ENCODE results near the gene IKZF1. TPM values are rescaled to one million over a fixed set of nuclear protein-coding genes. Genes with fewer than 3 reads are reported as not detected.

IKZF1 gene
- total RNA-seq, 2 donors from 2014 or later = 208 to 327 TPM

DNA sequence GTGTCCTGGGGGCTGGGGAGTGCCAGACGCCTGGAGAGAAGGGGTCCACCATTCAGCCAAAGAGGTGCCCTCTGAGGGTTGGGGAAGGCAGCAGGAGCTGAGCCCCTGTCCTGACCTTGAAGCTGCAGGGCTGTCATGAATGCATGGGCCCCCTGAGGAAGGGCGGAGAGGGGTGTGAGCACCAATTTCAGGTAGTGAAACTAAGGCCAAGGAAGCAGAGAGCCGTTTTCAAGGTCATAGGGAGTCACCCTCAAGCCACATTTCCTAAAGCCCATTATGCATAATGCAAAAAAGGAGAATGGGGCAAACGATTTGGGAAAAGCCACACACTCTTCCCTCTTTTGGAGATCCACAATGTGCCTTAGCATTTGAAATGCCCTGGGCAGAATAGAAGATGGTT is 108.5 kb downstream of the IKZF1 start:
- DNase-seq (ENCODE audit: low spot score in 2 of 2) = no peak
- peak overlapping the region in 1 of 2 donors; percentile 50 for H3K27ac Mint-ChIP-seq
- peak in 1 of 2 donors; percentile 6 for ATAC-seq
- no peaks in the 10 kb centered on the region for H3K9me3 Mint-ChIP-seq
- H3K36me3 Mint-ChIP-seq = peaks cover 0 to 5% of the 10 kb centered on the region in 2 donors

DNA sequence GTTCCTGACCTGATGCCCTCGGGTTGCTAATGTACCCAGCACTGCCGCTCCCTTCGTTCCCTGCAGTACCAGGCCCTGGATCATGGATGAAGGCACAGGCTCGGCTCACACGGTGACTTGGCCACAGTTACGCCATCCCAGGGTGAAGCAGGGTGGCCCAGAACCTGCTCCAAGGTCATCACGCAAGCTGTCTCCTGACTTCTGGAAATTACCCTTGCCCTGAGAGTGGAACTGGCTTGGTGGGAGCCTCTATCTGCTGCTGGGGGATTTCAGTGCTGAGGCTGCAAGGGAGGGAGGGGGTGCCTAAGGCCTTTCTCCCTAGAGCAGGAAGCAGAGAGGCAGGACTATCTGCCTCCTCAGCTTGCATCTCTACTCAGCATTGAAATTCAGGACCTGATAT is 109.0 kb downstream of the IKZF1 start:
- peaks cover 0 to 5% of the 10 kb centered on the region in 2 donors for H3K36me3 Mint-ChIP-seq
- ATAC-seq (no peak), DNase-seq (ENCODE audit: low spot score in 2 of 2) (no peak)
- no peaks in the 10 kb centered on the region for H3K9me3 Mint-ChIP-seq
- no peak overlapping the region for H3K27ac Mint-ChIP-seq

DNA sequence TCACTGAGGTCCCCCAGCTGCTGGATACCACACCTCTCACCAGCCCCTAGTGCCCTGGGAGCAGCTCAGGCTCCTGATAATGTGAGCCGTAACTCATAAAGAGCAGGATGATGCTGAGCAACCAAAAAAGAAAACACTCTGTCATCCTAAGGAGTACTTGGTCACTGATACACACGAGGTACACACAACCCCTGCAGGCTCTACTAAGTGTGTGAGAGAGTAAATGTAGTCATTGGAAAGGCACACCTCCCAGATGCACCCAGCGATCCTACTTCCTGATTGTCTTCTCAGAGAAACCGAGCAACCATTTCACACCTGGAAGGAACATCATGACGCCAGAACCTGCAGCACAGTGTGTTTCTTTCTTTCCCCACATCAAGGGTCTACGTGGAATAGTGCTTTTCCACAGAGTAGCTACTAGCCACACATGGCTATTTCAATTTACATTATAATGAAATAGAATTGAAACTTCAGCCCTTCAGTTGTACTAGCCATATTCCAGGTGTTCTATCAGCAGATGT is 111.4 kb downstream of the IKZF1 start:
- ATAC-seq (peak; percentile 28 to 47), DNase-seq (ENCODE audit: low spot score in 2 of 2) (no peak)
- H3K27ac Mint-ChIP-seq = peak overlapping the region; percentile 4 to 79
- H3K9me3 Mint-ChIP-seq = no peaks in the 10 kb centered on the region
- peaks cover 0 to 5% of the 10 kb centered on the region in 2 donors for H3K36me3 Mint-ChIP-seq

DNA sequence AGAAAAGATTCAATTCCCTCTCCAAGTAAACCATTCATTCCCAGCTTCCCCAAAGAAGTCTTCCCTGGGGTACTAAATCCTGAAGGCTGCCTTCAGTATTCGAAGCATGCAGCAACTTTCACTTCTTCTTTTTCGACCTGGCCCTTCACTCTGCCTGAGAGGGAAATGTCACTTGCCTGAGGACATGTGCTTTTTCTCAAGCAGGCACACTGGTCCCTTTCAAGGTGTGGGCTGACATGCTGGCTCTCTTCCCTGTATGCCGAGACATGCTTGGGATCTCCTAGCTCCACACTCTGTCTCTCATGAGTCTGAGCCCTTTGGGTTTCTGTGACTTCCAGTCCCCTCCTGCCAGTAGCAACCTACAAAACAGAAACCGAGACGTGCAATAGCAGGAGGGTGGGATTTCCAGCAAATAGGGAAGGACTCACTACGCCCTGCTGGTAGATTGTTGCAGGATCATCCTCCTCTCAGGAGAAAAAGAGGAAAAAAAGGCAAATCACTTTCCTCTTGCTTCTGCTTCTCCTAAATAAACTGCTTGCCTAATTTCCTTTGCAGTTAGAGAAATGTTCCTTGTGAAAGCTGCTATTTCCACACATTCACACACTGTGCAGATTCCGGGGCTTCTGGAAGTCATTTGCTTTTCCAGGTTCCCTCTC is 112.1 kb downstream of the IKZF1 start:
- ATAC-seq (no peak), DNase-seq (ENCODE audit: low spot score in 2 of 2) (no peak)
- peak overlapping the region in 1 of 2 donors; percentile 79 for H3K27ac Mint-ChIP-seq
- H3K36me3 Mint-ChIP-seq = peaks cover 0 to 5% of the 10 kb centered on the region in 2 donors
- no peaks in the 10 kb centered on the region for H3K9me3 Mint-ChIP-seq

DNA sequence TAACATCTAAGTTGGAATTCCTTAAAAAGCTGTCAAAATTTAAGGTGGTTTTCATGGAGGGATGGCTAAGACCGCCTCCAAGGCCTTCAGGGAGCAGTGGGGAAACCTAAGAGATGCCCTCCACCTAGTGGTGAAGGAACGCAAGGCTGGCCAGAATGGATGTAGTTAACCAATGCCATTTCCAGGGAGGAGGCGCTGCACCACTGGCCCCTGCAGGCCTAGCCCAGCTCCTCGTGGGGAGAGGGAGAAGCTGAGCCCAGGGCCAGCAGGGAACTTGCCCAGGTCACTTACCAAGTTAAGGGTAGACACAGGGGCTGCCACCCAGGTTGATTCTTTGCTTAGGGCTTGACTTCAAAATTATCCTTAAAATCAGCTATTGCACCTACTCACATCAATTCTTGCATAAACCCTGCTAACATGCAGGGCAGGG is 113.6 kb downstream of the IKZF1 start:
- peak; percentile 80 to 98 for ATAC-seq
- peaks cover 0 to 5% of the 10 kb centered on the region in 2 donors for H3K36me3 Mint-ChIP-seq
- H3K27ac Mint-ChIP-seq = no peak overlapping the region
- peak; percentile 75 to 77 for DNase-seq (ENCODE audit: low spot score in 2 of 2)
- H3K9me3 Mint-ChIP-seq = no peaks in the 10 kb centered on the region

- H3K36me3 Mint-ChIP-seq = peaks cover 0 to 5% of the 10 kb centered on the region in 2 donors
- H3K9me3 Mint-ChIP-seq = no peaks in the 10 kb centered on the region
- no peak for DNase-seq (ENCODE audit: low spot score in 2 of 2)
- ATAC-seq = peak in 1 of 2 donors; percentile 12
- H3K27ac Mint-ChIP-seq = no peak overlapping the region
Measured at GRCh38 chr7:50418526-50419290, 114.2 kb downstream of the IKZF1 start.

GRCh38 chr7:50421043-50421442 is 116.5 kb downstream of the IKZF1 start:
- ATAC-seq = no peak

DNA sequence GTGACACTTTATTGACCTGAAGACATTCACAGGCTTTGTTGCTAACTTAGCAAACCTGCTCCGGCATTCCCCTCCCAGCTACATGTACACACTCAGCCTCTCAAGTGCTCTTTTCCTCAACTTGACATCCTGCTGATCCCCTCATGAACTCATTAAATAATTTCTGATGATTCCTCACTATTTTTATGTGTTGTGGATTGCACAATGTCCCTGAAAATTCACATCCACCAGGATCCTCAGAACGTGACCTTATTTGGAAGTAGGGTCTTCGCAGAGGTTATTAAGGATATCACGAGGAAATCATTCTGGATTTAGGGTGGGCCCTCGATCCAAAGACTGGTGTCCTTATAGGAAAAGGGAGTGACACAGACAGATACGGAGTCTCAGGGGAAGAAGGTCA is 118.3 kb downstream of the IKZF1 start:
- DNase-seq (ENCODE audit: low spot score in 2 of 2) (no peak), ATAC-seq (no peak)
- H3K27ac Mint-ChIP-seq = no peak overlapping the region
- H3K36me3 Mint-ChIP-seq = no peaks in the 10 kb centered on the region
- no peaks in the 10 kb centered on the region for H3K9me3 Mint-ChIP-seq

More at GRCh38 chr7:50421043-50421442, 116.5 kb downstream of the IKZF1 start:
- Mint-ChIP-seq H3K9me3 (no peaks in the 10 kb centered on the region), H3K27ac (no peak overlapping the region), H3K36me3 (peaks cover 0 to 5% of the 10 kb centered on the region in 2 donors)
- no peak for DNase-seq (ENCODE audit: low spot score in 2 of 2)

DNA sequence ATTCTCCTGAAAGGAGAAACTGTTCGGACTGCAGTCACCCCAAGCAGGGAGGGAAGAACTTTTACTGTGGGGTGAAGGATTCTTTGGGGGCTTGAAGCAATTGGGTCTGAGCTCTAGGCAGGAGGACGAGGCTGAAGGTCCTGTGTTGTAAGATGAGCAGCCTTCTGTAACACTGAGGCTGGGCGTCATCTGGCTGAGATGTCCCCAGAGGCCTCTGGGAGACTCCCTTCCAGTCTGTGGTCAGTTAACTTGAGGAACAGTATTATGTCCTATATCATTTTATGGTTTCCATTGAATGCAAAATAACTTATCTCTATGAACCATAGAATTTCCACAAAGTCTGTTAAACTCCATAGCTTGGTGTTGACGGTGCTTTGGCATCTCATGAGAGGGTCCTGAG is 119.3 kb downstream of the IKZF1 start:
- DNase-seq (ENCODE audit: low spot score in 2 of 2) (no peak), ATAC-seq (no peak)
- Mint-ChIP-seq H3K36me3 (no peaks in the 10 kb centered on the region), H3K27ac (no peak overlapping the region), H3K9me3 (no peaks in the 10 kb centered on the region)

- DNase-seq (ENCODE audit: low spot score in 2 of 2) (no peak), ATAC-seq (no peak)
- Mint-ChIP-seq H3K36me3 (no peaks in the 10 kb centered on the region), H3K27ac (no peak overlapping the region), H3K9me3 (no peaks in the 10 kb centered on the region)
Measured at GRCh38 chr7:50425318-50425717, 120.8 kb downstream of the IKZF1 start.

GRCh38 chr7:50426280-50427045 is 121.9 kb downstream of the IKZF1 start:
- no peak overlapping the region for H3K27ac Mint-ChIP-seq
- no peaks in the 10 kb centered on the region for H3K9me3 Mint-ChIP-seq
- no peak for ATAC-seq
- DNase-seq (ENCODE audit: low spot score in 2 of 2) = no peak
- H3K36me3 Mint-ChIP-seq = no peaks in the 10 kb centered on the region

- Mint-ChIP-seq H3K9me3 (no peaks in the 10 kb centered on the region), H3K27ac (no peak overlapping the region), H3K36me3 (no peaks in the 10 kb centered on the region)
- DNase-seq (ENCODE audit: low spot score in 2 of 2) (no peak), ATAC-seq (no peak)
Measured at GRCh38 chr7:50427518-50427917, 123.0 kb downstream of the IKZF1 start.

GRCh38 chr7:50428911-50429310 is 124.4 kb downstream of the IKZF1 start:
- Mint-ChIP-seq H3K9me3 (no peaks in the 10 kb centered on the region), H3K36me3 (no peaks in the 10 kb centered on the region), H3K27ac (no peak overlapping the region)
- ATAC-seq = no peak
- DNase-seq (ENCODE audit: low spot score in 2 of 2) = no peak

DNA sequence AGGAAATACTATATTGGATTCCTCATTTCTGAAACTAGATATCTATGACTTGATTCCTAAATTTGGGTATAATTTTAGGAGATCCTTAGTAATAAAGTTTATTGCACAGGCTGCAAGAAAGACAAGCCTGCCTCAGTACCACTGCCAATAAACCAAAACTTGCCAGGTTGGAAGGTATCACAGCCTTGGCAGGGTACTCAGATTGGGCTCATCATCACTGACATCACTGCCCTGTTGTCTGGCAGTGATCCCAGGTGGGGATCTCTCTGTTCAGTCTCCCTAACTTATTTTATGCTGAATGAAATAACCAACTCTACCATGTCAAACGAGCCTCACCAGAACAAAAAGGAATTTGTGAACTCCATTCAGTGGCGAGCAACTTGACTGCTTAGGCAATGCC is 126.8 kb downstream of the IKZF1 start:
- Mint-ChIP-seq H3K27ac (no peak overlapping the region), H3K36me3 (no peaks in the 10 kb centered on the region), H3K9me3 (no peaks in the 10 kb centered on the region)
- no peak for ATAC-seq
- DNase-seq (ENCODE audit: low spot score in 2 of 2) = no peak

- no peak for ATAC-seq
- no peak for DNase-seq (ENCODE audit: low spot score in 2 of 2)
- Mint-ChIP-seq H3K36me3 (peaks cover 0 to under 1% of the 10 kb centered on the region in 2 donors), H3K9me3 (no peaks in the 10 kb centered on the region), H3K27ac (no peak overlapping the region)
Measured at GRCh38 chr7:50431722-50432305, 127.3 kb downstream of the IKZF1 start.

- Mint-ChIP-seq H3K27ac (peak overlapping the region in 1 of 2 donors; percentile 67), H3K36me3 (peaks cover 11 to 33% of the 10 kb centered on the region in 2 donors), H3K9me3 (no peaks in the 10 kb centered on the region)
- ATAC-seq = no peak
- no peak for DNase-seq (ENCODE audit: low spot score in 2 of 2)
Measured at GRCh38 chr7:50436133-50436806, 131.8 kb downstream of the IKZF1 start.

All from activated naive CD4-positive, alpha-beta T cell treated with anti-CD3 and anti-CD28 coated beads, Interleukin-2, amount 50 U/mL, for 72 hours (primary cell).